Heart left ventricle (tissue), 16 donors: Measurements from ENCODE around the gene APOA1. TPM values are rescaled to one million over a fixed set of nuclear protein-coding genes. Genes with fewer than 3 reads are reported as not detected.

ENCODE experiments used
- ATAC-seq, 4 donors: fragments of 200-7000 bp; cut with Tn5 transposase; one replicate each; pipeline ENCODE4 v1.9.1; 2020 to 2022; ENCODE audit warnings: moderate library complexity in 4 of 4, mild to moderate bottlenecking in 3 of 4, moderate number of reproducible peaks in 1 of 4
- DNase-seq, 5 donors: peaks; one replicate each; pipeline ENCODE4 v3.0.0-alpha.2; 2020
- H3K27ac ChIP-seq, 12 donors: fragments of 200-600 bp; sonication (generic) in 4 of 12; one replicate each; pipeline versions ENCODE4 v1.5.0 to v1.8.0; 2016 to 2022; ENCODE audit warnings: mild to moderate bottlenecking in 2 of 12
- H3K27me3 ChIP-seq, 9 donors: fragments of 200-600 bp; sonication (generic) in 2 of 9; one replicate each; pipeline versions ENCODE4 v1.5.1 to v1.8.0; 2016 to 2022; ENCODE audit warnings: mild to moderate bottlenecking in 3 of 9
- H3K36me3 ChIP-seq, 9 donors: fragments of 200-600 bp; sonication (generic) in 2 of 9; one replicate each; pipeline versions ENCODE4 v1.5.0 to v1.8.0; 2018 to 2022; ENCODE audit warnings: mild to moderate bottlenecking in 2 of 9
- H3K4me1 ChIP-seq, 12 donors: fragments of 200-600 bp; sonication (generic) in 4 of 12; one replicate each; pipeline versions ENCODE4 v1.5.0 to v1.8.0; 2016 to 2022; ENCODE audit warnings: mild to moderate bottlenecking in 3 of 12
- H3K4me3 ChIP-seq, 12 donors: fragments of 200-600 bp; sonication (generic) in 4 of 12; one replicate each; pipeline versions ENCODE4 v1.5.0 to v1.8.0; 2017 to 2022; ENCODE audit warnings: mild to moderate bottlenecking in 9 of 12, moderate library complexity in 4 of 12
- H3K9me3 ChIP-seq, 12 donors: fragments of 200-600 bp; sonication (generic) in 4 of 12; one replicate each; pipeline versions ENCODE4 v1.5.0 to v1.8.0; 2016 to 2022; ENCODE audit warnings: mild to moderate bottlenecking in 1 of 12
- CTCF ChIP-seq, 12 donors: fragments of 200-600 bp; sonication (generic) in 4 of 12; IDR thresholded peaks; one replicate each; pipeline versions ENCODE4 v1.5.0 to v1.8.0; 2018 to 2022; ENCODE audit warnings: antibody characterized with exemption in 12 of 12, mild to moderate bottlenecking in 5 of 12
- POLR2A ChIP-seq, 2 donors: fragments of 450-650 bp; IDR thresholded peaks; one replicate each; pipeline ENCODE4 v1.6.1; 2017; ENCODE audit warnings: antibody characterized with exemption in 2 of 2, mild to moderate bottlenecking in 2 of 2, moderate library complexity in 2 of 2
- WGBS, 4 donors: extraction: QIAGEN DNeasy Blood & Tissue Kit in 2 of 4; methylation state at CpG; one replicate each; pipeline versions ENCODE4 v1.1.5 to v1.1.7; 2013 to 2018; 5-methylcytosine and 5-hydroxymethylcytosine counted together
- intact Hi-C, 10 donors: fragments of 100-400 bp; cut with DNase I; formaldehyde crosslinking; loops; one replicate each; pipeline versions ENCODE4 v1.11.1 to v1.14.2; 2022
- polyA plus RNA-seq, 2 donors: library from polyadenylated mRNA; stranded (reverse); fragments of 200-250 nt; gene quantifications; one replicate each; pipeline ENCODE4 v1.2.3, GENCODE V29; 2013
- total RNA-seq, 9 donors: library from RNA; depleted of rRNA in 2 of 9; stranded (reverse); fragments of >200 nt in 2 of 9; fragmentation: NEBNext Ultra II Directional in 3 of 9; extraction: Animal tissue kit (Norgen Biotek cat#: 25700) in 3 of 9; gene quantifications; one replicate each; pipeline versions ENCODE4 v1.1.0 to v1.2.4, GENCODE V29; 2016 to 2023
- donor health status: ischemic (EF 13 %, LVEDD 7.1; RV severe dilation, severe dysfunction).
- donor health status: healthy with polysubstance abuse.
- donor health status: DM: no; HTN: yes; CAD: no.
- donor health status: DM: no; HTN: no; CAD: no.
- donor health status: ischemic (EF 25% LVEDD 6.9; RV normal size, moderate dysfunction).
- donor health status: ischemic (EF 25% LVEDD 5.7; RV mildly dilated, moderate dysfunction).
- donor health status: healthy.
- donor health status: DM: yes; HTN: yes; CAD: no.
- donor health status: ischemic (EF 35%, LVEDD 5.7; RV mildly dilated, moderate dysfunction).
- donor health status: nonischemic (EF 11% LVEDD 7.7; RV severe dilation, severe dysfunction).
- donor health status: DM: yes; HTN: yes; CAD: no.
- donor health status: PGD.
- donor health status: ischemic (EF 29% LVEDD 5.4; RV normal size, mild dysfunction).
- donor health status: nonischemic (EF 23%, LVEDD 6.1; RV moderate dilation, normal function).

Gene APOA1
- total and polyA plus RNA-seq, 11 donors, result 10.0 to 422 (median 61.4) TPM

- H3K4me1 ChIP-seq, result peaks cover 0 to 35% (median 10%) of the 10 kb centered on the region in 12 donors
- intact Hi-C loops, result no loop called here
- no peaks in the 10 kb centered on the region for H3K9me3 ChIP-seq
- TF ChIP-seq POLR2A (IDR thresholded peaks at IDR 0.05), result no peak
- no peak for TF ChIP-seq CTCF (IDR thresholded peaks at IDR 0.05)
- DNase-seq (no peak), ATAC-seq (no peak)
- 83 to 94% (median 88%) methylated on average over 2 of the region's 2 CpGs for WGBS, 4 donors
- H3K27me3 ChIP-seq, result no peaks in the 10 kb centered on the region
- no peak overlapping the region for H3K4me3 ChIP-seq
- H3K36me3 ChIP-seq, result peaks cover 3 to 92% (median 61%) of the 10 kb centered on the region in 9 donors
- H3K27ac ChIP-seq, result no peak overlapping the region
Observed at GRCh38 chr11:116857316-116857715, 19.9 kb upstream of the APOA1 start.

- H3K9me3 ChIP-seq, result no peaks in the 10 kb centered on the region
- peaks cover 3 to 83% (median 52%) of the 10 kb centered on the region in 9 donors for H3K36me3 ChIP-seq
- H3K4me3 ChIP-seq, result no peak overlapping the region
- TF ChIP-seq POLR2A (IDR thresholded peaks at IDR 0.05) (no peak), CTCF (IDR thresholded peaks at IDR 0.05) (no peak)
- no peak for ATAC-seq
- intact Hi-C loops, result no loop called here
- no peaks in the 10 kb centered on the region for H3K27me3 ChIP-seq
- DNase-seq, result no peak
- H3K27ac ChIP-seq, result no peak overlapping the region
- peaks cover 0 to 44% (median 17%) of the 10 kb centered on the region in 12 donors for H3K4me1 ChIP-seq
- 76 to 96% (median 85%) methylated on average over 5 of the region's 5 CpGs for WGBS, 4 donors
Observed at GRCh38 chr11:116856423-116856822, 19.0 kb upstream of the APOA1 start.

- intact Hi-C loops, result no loop called here
- TF ChIP-seq POLR2A (IDR thresholded peaks at IDR 0.05), result no peak
- TF ChIP-seq CTCF (IDR thresholded peaks at IDR 0.05), result no peak
- ATAC-seq, result no peak
- Histone ChIP-seq H3K36me3 (peaks cover 3 to 73% (median 42%) of the 10 kb centered on the region in 9 donors), H3K9me3 (no peaks in the 10 kb centered on the region), H3K4me1 (peaks cover 0 to 54% (median 18%) of the 10 kb centered on the region in 12 donors), H3K27ac (peak overlapping the region in 1 of 12 donors; percentile 87), H3K27me3 (no peaks in the 10 kb centered on the region), H3K4me3 (no peak overlapping the region)
- DNase-seq, result no peak
- WGBS, 4 donors, result 91 to 95% (median 95%) methylated on average over 7 of the region's 7 CpGs
Observed at GRCh38 chr11:116855413-116855812, 18.0 kb upstream of the APOA1 start.

- TF ChIP-seq CTCF (IDR thresholded peaks at IDR 0.05), result no peak
- TF ChIP-seq POLR2A (IDR thresholded peaks at IDR 0.05), result no peak
- ATAC-seq (peak in 3 of 4 donors; percentile 33 to 64 (median 46)), DNase-seq (no peak)
- Histone ChIP-seq H3K9me3 (no peaks in the 10 kb centered on the region), H3K4me1 (peaks cover 0 to 58% (median 18%) of the 10 kb centered on the region in 12 donors), H3K4me3 (peak overlapping the region in 1 of 12 donors; percentile 9), H3K27me3 (no peaks in the 10 kb centered on the region), H3K27ac (peak overlapping the region in 1 of 12 donors; percentile 87), H3K36me3 (peaks cover 0 to 67% (median 40%) of the 10 kb centered on the region in 9 donors)
- intact Hi-C loops, result no loop called here
- 73 to 94% (median 80%) methylated on average over 6 of the region's 6 CpGs for WGBS, 4 donors
Observed at GRCh38 chr11:116853461-116854073, 16.1 kb upstream of the APOA1 start.
